ENCODE data around the gene DLL1. TPM values are rescaled to one million over a fixed set of nuclear protein-coding genes. Genes with fewer than 3 reads are reported as not detected.

DLL1 gene
- total RNA-seq, 3 donors from 2014 or later, result 11.0 to 24.0 (median 16.5) TPM

- no peak overlapping the region for H3K4me3 ChIP-seq
- no peaks in the 10 kb centered on the region for H3K36me3 ChIP-seq (ENCODE audit: low read depth)
- intact Hi-C loops (cut with DNase I, micrococcal nuclease), result no loop called here
- H3K9me3 ChIP-seq, result no peaks in the 10 kb centered on the region
- no peaks in the 10 kb centered on the region for H3K4me1 ChIP-seq (ENCODE audit: low read depth)
- DNase-seq, result peak in 1 of 3 donors; percentile 21
- TF ChIP-seq CTCF (IDR thresholded peaks at IDR 0.05), result no peak
- ATAC-seq, result no peak
Measured at GRCh38 chr6:170237999-170238740, 52.7 kb downstream of the DLL1 start.

- intact Hi-C loops (cut with DNase I, micrococcal nuclease), result no loop called here
Measured at GRCh38 chr6:170236131-170236836, 54.6 kb downstream of the DLL1 start.

GRCh38 chr6:170235391-170236125, 55.3 kb downstream of the DLL1 start:
- H3K9me3 ChIP-seq, result no peaks in the 10 kb centered on the region
- no peaks in the 10 kb centered on the region for H3K36me3 ChIP-seq (ENCODE audit: low read depth)
- no peak for TF ChIP-seq CTCF (IDR thresholded peaks at IDR 0.05)
- no peaks in the 10 kb centered on the region for H3K4me1 ChIP-seq (ENCODE audit: low read depth)
- DNase-seq, result no peak
- H3K4me3 ChIP-seq, result no peak overlapping the region
- no peak for ATAC-seq
- intact Hi-C loops (cut with DNase I, micrococcal nuclease), result no loop called here

More at GRCh38 chr6:170236131-170236836, 54.6 kb downstream of the DLL1 start:
- Histone ChIP-seq H3K4me1 (ENCODE audit: low read depth) (no peaks in the 10 kb centered on the region), H3K9me3 (no peaks in the 10 kb centered on the region), H3K36me3 (ENCODE audit: low read depth) (no peaks in the 10 kb centered on the region), H3K4me3 (no peak overlapping the region)
- TF ChIP-seq CTCF (IDR thresholded peaks at IDR 0.05), result no peak
- ATAC-seq (no peak), DNase-seq (peak in 1 of 3 donors; percentile 25)

GRCh38 chr6:170234419-170234818, 56.5 kb downstream of the DLL1 start:
- no peak for DNase-seq
- H3K4me1 ChIP-seq (ENCODE audit: low read depth), result no peaks in the 10 kb centered on the region
- no peak for ATAC-seq
- H3K9me3 ChIP-seq, result no peaks in the 10 kb centered on the region
- no peak for TF ChIP-seq CTCF (IDR thresholded peaks at IDR 0.05)
- no peak overlapping the region for H3K4me3 ChIP-seq
- no peaks in the 10 kb centered on the region for H3K36me3 ChIP-seq (ENCODE audit: low read depth)
- intact Hi-C loops (cut with DNase I, micrococcal nuclease), result no loop called here

GRCh38 chr6:170233286-170234205, 57.3 kb downstream of the DLL1 start:
- DNase-seq (peak in 1 of 3 donors; percentile 27), ATAC-seq (no peak)
- H3K4me1 ChIP-seq (ENCODE audit: low read depth), result no peaks in the 10 kb centered on the region
- TF ChIP-seq CTCF (IDR thresholded peaks at IDR 0.05), result no peak
- intact Hi-C loops (cut with DNase I, micrococcal nuclease), result no loop called here
- no peaks in the 10 kb centered on the region for H3K36me3 ChIP-seq (ENCODE audit: low read depth)
- H3K4me3 ChIP-seq, result no peak overlapping the region
- no peaks in the 10 kb centered on the region for H3K9me3 ChIP-seq

Measured in mucosa of descending colon (tissue), 3 donors.